Parathyroid adenoma (tissue), 2 donors: Measurements from ENCODE around the gene ALKBH1.

Experiments used
- H2AFZ ChIP-seq: fragments of 300-600 bp; sonication (generic); one replicate; pipeline ENCODE4 v1.7.0; 2017; ENCODE audit warnings: antibody characterized with exemption, mild to moderate bottlenecking
- H3K27ac ChIP-seq: fragments of 300-600 bp; sonication (generic); one replicate; pipeline ENCODE4 v1.7.0; 2017
- H3K27me3 ChIP-seq: fragments of 300-600 bp; sonication (generic); one replicate; pipeline ENCODE4 v1.7.0; 2017; ENCODE audit warnings: low read length; ENCODE audit not compliant: control insufficient read depth, insufficient read depth
- H3K36me3 ChIP-seq: fragments of 300-600 bp; sonication (generic); one replicate; pipeline ENCODE4 v1.7.0; 2017; ENCODE audit warnings: low read length; ENCODE audit not compliant: control insufficient read depth, insufficient read depth
- H3K4me1 ChIP-seq: fragments of 300-600 bp; sonication (generic); one replicate; pipeline ENCODE4 v1.7.0; 2017; ENCODE audit warnings: control low read depth
- H3K4me2 ChIP-seq: fragments of 300-600 bp; sonication (generic); one replicate; pipeline ENCODE4 v1.7.0; 2017; ENCODE audit warnings: low read length
- H3K4me3 ChIP-seq: fragments of 300-600 bp; sonication (generic); one replicate; pipeline ENCODE4 v1.7.0; 2017; ENCODE audit warnings: low read depth, low read length
- H3K79me2 ChIP-seq: fragments of 300-600 bp; sonication (generic); one replicate; pipeline ENCODE4 v1.7.0; 2017; ENCODE audit warnings: control low read depth
- H3K9ac ChIP-seq: fragments of 300-600 bp; sonication (generic); one replicate; pipeline ENCODE4 v1.7.0; 2017; ENCODE audit warnings: mild to moderate bottlenecking
- H3K9me3 ChIP-seq: fragments of 300-600 bp; sonication (generic); one replicate; pipeline ENCODE4 v1.7.0; 2017; ENCODE audit warnings: low read length; ENCODE audit not compliant: control insufficient read depth
- CTCF ChIP-seq: fragments of 300-600 bp; sonication (generic); IDR thresholded peaks from one replicate; pipeline ENCODE4 v1.7.0; 2017; ENCODE audit warnings: antibody characterized with exemption, mild to moderate bottlenecking
- donor health status: primary hyperparathyroidism.

The ALKBH1 gene

GRCh38 chr14:77717608-77718305 lies 9.9 kb upstream of the ALKBH1 start:
- peaks cover 2% of the 10 kb centered on the region for H3K79me2 ChIP-seq
- no peak overlapping the region for H3K4me2 ChIP-seq
- no peaks in the 10 kb centered on the region for H3K9me3 ChIP-seq
- H3K4me1 ChIP-seq: no peaks in the 10 kb centered on the region
- no peak for TF ChIP-seq CTCF
- H3K4me3 ChIP-seq: no peak overlapping the region
- H3K36me3 ChIP-seq: no peaks in the 10 kb centered on the region
- H2AFZ ChIP-seq: no peak overlapping the region
- H3K27me3 ChIP-seq: no peaks in the 10 kb centered on the region
- no peak overlapping the region for H3K9ac ChIP-seq
- H3K27ac ChIP-seq: no peak overlapping the region

GRCh38 chr14:77714926-77715325 lies 7.1 kb upstream of the ALKBH1 start:
- no peak overlapping the region for H3K4me2 ChIP-seq
- H3K9me3 ChIP-seq: no peaks in the 10 kb centered on the region
- no peak for TF ChIP-seq CTCF
- no peaks in the 10 kb centered on the region for H3K4me1 ChIP-seq
- H3K36me3 ChIP-seq: no peaks in the 10 kb centered on the region
- H3K79me2 ChIP-seq: peaks cover 12% of the 10 kb centered on the region
- H3K4me3 ChIP-seq: no peak overlapping the region
- no peaks in the 10 kb centered on the region for H3K27me3 ChIP-seq
- no peak overlapping the region for H3K9ac ChIP-seq
- H3K27ac ChIP-seq: no peak overlapping the region
- no peak overlapping the region for H2AFZ ChIP-seq

- peaks cover 43% of the 10 kb centered on the region for H3K79me2 ChIP-seq
- H3K27me3 ChIP-seq: no peaks in the 10 kb centered on the region
- H3K36me3 ChIP-seq: no peaks in the 10 kb centered on the region
- H3K9ac ChIP-seq: no peak overlapping the region
- no peak overlapping the region for H3K27ac ChIP-seq
- H3K4me3 ChIP-seq: no peak overlapping the region
- no peak overlapping the region for H2AFZ ChIP-seq
- H3K4me1 ChIP-seq: peaks cover 12% of the 10 kb centered on the region
- H3K9me3 ChIP-seq: no peaks in the 10 kb centered on the region
- no peak overlapping the region for H3K4me2 ChIP-seq
- no peak for TF ChIP-seq CTCF
Observed at GRCh38 chr14:77710364-77710763, 2.5 kb upstream of the ALKBH1 start.

GRCh38 chr14:77709412-77709811 lies 1.6 kb upstream of the ALKBH1 start:
- Histone ChIP-seq H3K9me3 (no peaks in the 10 kb centered on the region), H3K27ac (no peak overlapping the region), H3K36me3 (no peaks in the 10 kb centered on the region), H3K4me2 (peak overlapping the region; percentile 86), H3K79me2 (peaks cover 49% of the 10 kb centered on the region), H2AFZ (no peak overlapping the region), H3K4me3 (peak overlapping the region; percentile 97), H3K9ac (no peak overlapping the region), H3K4me1 (peaks cover 12% of the 10 kb centered on the region), H3K27me3 (no peaks in the 10 kb centered on the region)
- no peak for TF ChIP-seq CTCF

- H3K36me3 ChIP-seq: no peaks in the 10 kb centered on the region
Observed at GRCh38 chr14:77708749-77709148, 926 bp upstream of the ALKBH1 start.

More at GRCh38 chr14:77708749-77709148, 926 bp upstream of the ALKBH1 start:
- H3K27me3 ChIP-seq: no peaks in the 10 kb centered on the region
- no peak overlapping the region for H3K9ac ChIP-seq
- TF ChIP-seq CTCF: no peak
- H3K79me2 ChIP-seq: peaks cover 53% of the 10 kb centered on the region
- peak overlapping the region; percentile 87 for H2AFZ ChIP-seq
- H3K27ac ChIP-seq: no peak overlapping the region
- no peaks in the 10 kb centered on the region for H3K9me3 ChIP-seq
- H3K4me2 ChIP-seq: peak overlapping the region; percentile 86
- H3K4me3 ChIP-seq: peak overlapping the region; percentile 97
- peaks cover 12% of the 10 kb centered on the region for H3K4me1 ChIP-seq
